ENCODE measurements around the gene TRAP1. TPM values are rescaled to one million over a fixed set of nuclear protein-coding genes. Genes with fewer than 3 reads are reported as not detected.

TRAP1 gene
- polyA plus RNA-seq, 1 of the 3 experiments (the other 2 are of a cell fraction), result 129 TPM

- H4K20me1 ChIP-seq (ENCODE audit: insufficient read depth), result no peaks in the 10 kb centered on the region
- POLR2A ChIA-PET, result no interaction called here
Observed at GRCh38 chr16:3734758-3735221, 17.5 kb upstream of the TRAP1 start.

GRCh38 chr16:3734084-3734757 is 16.9 kb upstream of the TRAP1 start:
- H3K4me1 ChIP-seq (ENCODE audit: control insufficient read depth in 1 of 2, insufficient read depth in 2 of 2, low read depth in 1 of 2, low read length in 1 of 2), result no peaks in the 10 kb centered on the region
- H3K27me3 ChIP-seq (ENCODE audit: insufficient read depth), result no peaks in the 10 kb centered on the region
- peaks cover 29 to 67% of the 10 kb centered on the region in 2 experiments for H3K36me3 ChIP-seq (replicated peaks in 1 of 2; ENCODE audit: control insufficient read depth in 1 of 2, insufficient read depth in 2 of 2, low read length in 1 of 2)
- H3K27ac ChIP-seq (ENCODE audit: low read depth in 2 of 2, low read length in 1 of 2), result no peak overlapping the region
- DNase-seq, result no peak
- no peaks in the 10 kb centered on the region for H3K9me2 ChIP-seq
- TF ChIP-seq RXRA (IDR thresholded peaks at IDR 0.05; ENCODE audit: borderline replicate concordance, low read depth), result no peak
- TF ChIP-seq, protein P1, sequence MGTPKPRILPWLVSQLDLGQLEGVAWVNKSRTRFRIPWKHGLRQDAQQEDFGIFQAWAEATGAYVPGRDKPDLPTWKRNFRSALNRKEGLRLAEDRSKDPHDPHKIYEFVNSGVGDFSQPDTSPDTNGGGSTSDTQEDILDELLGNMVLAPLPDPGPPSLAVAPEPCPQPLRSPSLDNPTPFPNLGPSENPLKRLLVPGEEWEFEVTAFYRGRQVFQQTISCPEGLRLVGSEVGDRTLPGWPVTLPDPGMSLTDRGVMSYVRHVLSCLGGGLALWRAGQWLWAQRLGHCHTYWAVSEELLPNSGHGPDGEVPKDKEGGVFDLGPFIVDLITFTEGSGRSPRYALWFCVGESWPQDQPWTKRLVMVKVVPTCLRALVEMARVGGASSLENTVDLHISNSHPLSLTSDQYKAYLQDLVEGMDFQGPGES (IDR thresholded peaks at IDR 0.05; ENCODE audit: low read depth, low read length), result no peak
- no peak for TF ChIP-seq SMC3 (IDR thresholded peaks at IDR 0.05; ENCODE audit: low read depth, low read length)
- no peak for TF ChIP-seq MXI1 (IDR thresholded peaks at IDR 0.05; ENCODE audit: low read depth, low read length)
- no peak for TF ChIP-seq JUND (IDR thresholded peaks at IDR 0.05)
- no peak for TF ChIP-seq FOXJ3 (CRISPR knock-in tag; IDR thresholded peaks at IDR 0.05)
- TF ChIP-seq, protein P2, sequence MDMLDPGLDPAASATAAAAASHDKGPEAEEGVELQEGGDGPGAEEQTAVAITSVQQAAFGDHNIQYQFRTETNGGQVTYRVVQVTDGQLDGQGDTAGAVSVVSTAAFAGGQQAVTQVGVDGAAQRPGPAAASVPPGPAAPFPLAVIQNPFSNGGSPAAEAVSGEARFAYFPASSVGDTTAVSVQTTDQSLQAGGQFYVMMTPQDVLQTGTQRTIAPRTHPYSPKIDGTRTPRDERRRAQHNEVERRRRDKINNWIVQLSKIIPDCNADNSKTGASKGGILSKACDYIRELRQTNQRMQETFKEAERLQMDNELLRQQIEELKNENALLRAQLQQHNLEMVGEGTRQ (IDR thresholded peaks at IDR 0.05; ENCODE audit: borderline replicate concordance, low read depth, low read length), result no peak
- no peak for TF ChIP-seq RFX5 (IDR thresholded peaks at IDR 0.05; ENCODE audit: low read length)
- no peak for TF ChIP-seq FOXM1 (IDR thresholded peaks at IDR 0.05; ENCODE audit: low read depth)
- TF ChIP-seq POLR2AphosphoS5 (IDR thresholded peaks at IDR 0.05; ENCODE audit: low read depth, low read length), result no peak
- TF ChIP-seq YY1 (IDR thresholded peaks at IDR 0.05; ENCODE audit: low read depth), result no peak
- TF ChIP-seq ELF1 (IDR thresholded peaks at IDR 0.05), result no peak
- H3K9me3 ChIP-seq, result no peaks in the 10 kb centered on the region
- H4K20me1 ChIP-seq (ENCODE audit: insufficient read depth), result no peaks in the 10 kb centered on the region
- H3K79me2 ChIP-seq (ENCODE audit: insufficient read depth), result no peaks in the 10 kb centered on the region; the same call in 1 of the 2 replicates
- ChIA-PET POLR2A (no interaction called here), CTCF (interaction anchor here (1.1 to 1.6 kb wide), 2 partner anchors 43 to 44 kb away, joined by 3 to 5 read pairs; no protein-coding TSS in a partner anchor)
- 97% methylated on average over 21 of the region's 27 CpGs for WGBS (ENCODE audit: low lambda C conversion rate)
- no peak overlapping the region for H3K4me3 ChIP-seq (ENCODE audit: low read depth in 2 of 2, low read length in 1 of 2)
- no peak overlapping the region for H3K4me2 ChIP-seq
- H3K9ac ChIP-seq, result no peak overlapping the region
- H3F3A ChIP-seq (replicated peaks; ENCODE audit: insufficient read depth), result no peaks in the 10 kb centered on the region
- no peak overlapping the region for H2AFZ ChIP-seq (ENCODE audit: low read depth)

More at GRCh38 chr16:3734758-3735221, 17.5 kb upstream of the TRAP1 start:
- H3K9ac ChIP-seq, result no peak overlapping the region
- H3K27ac ChIP-seq (ENCODE audit: low read depth in 2 of 2, low read length in 1 of 2), result no peak overlapping the region
- CTCF ChIA-PET, result interaction anchor here (1.6 kb wide), 1 partner anchor 44 kb away, joined by 5 read pairs; no protein-coding TSS in a partner anchor
- no peaks in the 10 kb centered on the region for H3K4me1 ChIP-seq (ENCODE audit: control insufficient read depth in 1 of 2, insufficient read depth in 2 of 2, low read depth in 1 of 2, low read length in 1 of 2)
- H3K4me2 ChIP-seq, result no peak overlapping the region
- H3K4me3 ChIP-seq (ENCODE audit: low read depth in 2 of 2, low read length in 1 of 2), result no peak overlapping the region
- H3F3A ChIP-seq (replicated peaks; ENCODE audit: insufficient read depth), result no peaks in the 10 kb centered on the region
- no peaks in the 10 kb centered on the region for H3K9me3 ChIP-seq
- H3K9me2 ChIP-seq, result no peaks in the 10 kb centered on the region
- DNase-seq, result no peak
- H2AFZ ChIP-seq (ENCODE audit: low read depth), result no peak overlapping the region
- over 99% methylated on average over 25 of the region's 25 CpGs for WGBS (ENCODE audit: low lambda C conversion rate)
- peaks cover 35 to 67% of the 10 kb centered on the region in 2 experiments for H3K36me3 ChIP-seq (replicated peaks in 1 of 2; ENCODE audit: control insufficient read depth in 1 of 2, insufficient read depth in 2 of 2, low read length in 1 of 2)
- no peaks in the 10 kb centered on the region; the same call in 1 of the 2 replicates for H3K79me2 ChIP-seq (ENCODE audit: insufficient read depth)
- no peak for TF ChIP-seq GATA2 (CRISPR knock-in tag; IDR thresholded peaks at IDR 0.05)
- no peak for TF ChIP-seq NRF1 (IDR thresholded peaks at IDR 0.05; ENCODE audit: low read depth, low read length)
- TF ChIP-seq CHD2 (IDR thresholded peaks at IDR 0.05; ENCODE audit: low read length, partially characterized antibody), result no peak
- TF ChIP-seq, protein P1 (IDR thresholded peaks at IDR 0.05; ENCODE audit: low read depth, low read length), result no peak
- TF ChIP-seq YY1 (IDR thresholded peaks at IDR 0.05; ENCODE audit: low read depth), result no peak
- TF ChIP-seq FOXM1 (IDR thresholded peaks at IDR 0.05; ENCODE audit: low read depth), result no peak
- TF ChIP-seq GABPA (IDR thresholded peaks at IDR 0.05; ENCODE audit: low read depth), result no peak
- TF ChIP-seq SIN3A (IDR thresholded peaks at IDR 0.05; ENCODE audit: borderline replicate concordance, low read depth, low read length), result no peak
- TF ChIP-seq EP300 (IDR thresholded peaks at IDR 0.05; ENCODE audit: borderline replicate concordance in 1 of 2, low read depth in 1 of 2, low read length in 1 of 2), result no peak
- no peak for TF ChIP-seq RFX5 (IDR thresholded peaks at IDR 0.05; ENCODE audit: low read length)
- TF ChIP-seq ELF1 (IDR thresholded peaks at IDR 0.05), result no peak
- no peaks in the 10 kb centered on the region for H3K27me3 ChIP-seq (ENCODE audit: insufficient read depth)
